T-cell (primary cell): ENCODE results near the gene AHSG. TPM values are rescaled to one million over a fixed set of nuclear protein-coding genes. Genes with fewer than 3 reads are reported as not detected.

ENCODE experiments used
- ATAC-seq, 4 experiments: fragments of 200-7000 bp in 3 of 4; fragments of 150-1000 bp in 1 of 4; cut with Tn5 transposase; replicated peaks in 1 of 4; 1 replicate in 3 of 4; 2 replicates in 1 of 4; pipeline ENCODE4 v1.10.0; 2021; ENCODE audit warnings: moderate library complexity in 3 of 4, mild to moderate bottlenecking in 2 of 4, moderate number of reproducible peaks in 1 of 4
- CTCF ChIA-PET, 2 donors: fragments of 300-600 bp; sonication (Branson Sonifier 250); formaldehyde crosslinking; loops; one replicate each; lab custom pipeline; 2022; ENCODE audit warnings: antibody characterized with exemption in 2 of 2; lab: Charles Lee
- POLR2A ChIA-PET, 2 donors: fragments of 300-600 bp; sonication (Branson Sonifier 250); formaldehyde crosslinking; loops; one replicate each; lab custom pipeline; 2022; ENCODE audit warnings: antibody characterized with exemption in 2 of 2; lab: Charles Lee
- DNase-seq, 35 experiments: peaks; one replicate each; pipeline versions ENCODE4 v3.0.0 to v3.0.0-alpha.2; 2013 to 2023
- H3K27ac ChIP-seq: one replicate; pipeline ENCODE4 v1.5.1; 2013; ENCODE audit warnings: low read length
- H3K27me3 ChIP-seq, 2 experiments: replicated peaks in 1 of 2; 1 replicate in 1 of 2; 2 replicates in 1 of 2; pipeline versions ENCODE4 v1.6.1 to v1.7.0; 2013; ENCODE audit warnings: low read length in 1 of 2, mixed read lengths in 1 of 2; ENCODE audit not compliant: control insufficient read depth in 2 of 2, insufficient read depth in 2 of 2; ENCODE audit errors: extremely low read depth in 1 of 2
- H3K36me3 ChIP-seq, 2 donors: 1 replicate in 1 of 2; 2 replicates in 1 of 2; pipeline versions ENCODE4 v1.6.1 to v1.7.0; 2013; ENCODE audit warnings: low read length in 1 of 2; ENCODE audit not compliant: control insufficient read depth in 2 of 2, insufficient read depth in 1 of 2; ENCODE audit errors: extremely low read depth in 1 of 2
- H3K4me1 ChIP-seq, 2 experiments: 1 replicate in 1 of 2; 2 replicates in 1 of 2; pipeline versions ENCODE4 v1.6.1 to v1.7.0; 2013; ENCODE audit warnings: low read length in 2 of 2, mixed read lengths in 1 of 2; ENCODE audit not compliant: insufficient read depth in 2 of 2, control insufficient read depth in 1 of 2; ENCODE audit errors: extremely low read depth in 1 of 2
- H3K4me3 ChIP-seq, 2 donors: 1 replicate in 1 of 2; 2 replicates in 1 of 2; pipeline versions ENCODE4 v1.5.1 to v1.7.0; 2013; ENCODE audit warnings: mild to moderate bottlenecking in 2 of 2, low read length in 1 of 2, moderate library complexity in 1 of 2; ENCODE audit not compliant: control insufficient read depth in 1 of 2; ENCODE audit errors: extremely low read depth in 1 of 2
- H3K9me3 ChIP-seq: 2 replicates; pipeline ENCODE4 v1.7.0; 2013
- H3K27ac Mint-ChIP-seq, 2 donors: one replicate each; pipeline ENCODE4 v1.8.0; 2020 to 2021; ENCODE audit warnings: mild to moderate bottlenecking in 2 of 2, mixed read lengths in 2 of 2
- H3K27me3 Mint-ChIP-seq, 2 donors: one replicate each; pipeline ENCODE4 v1.8.0; 2021 to 2022; ENCODE audit warnings: mixed read lengths in 2 of 2
- H3K36me3 Mint-ChIP-seq: one replicate; pipeline ENCODE4 v1.8.0; 2021; ENCODE audit warnings: mixed read lengths
- H3K4me1 Mint-ChIP-seq, 3 donors: one replicate each; pipeline ENCODE4 v1.8.0; 2020 to 2022; ENCODE audit warnings: mixed read lengths in 3 of 3, mild to moderate bottlenecking in 1 of 3
- H3K4me3 Mint-ChIP-seq, 3 donors: one replicate each; pipeline ENCODE4 v1.8.0; 2020 to 2022; ENCODE audit warnings: mild to moderate bottlenecking in 3 of 3, mixed read lengths in 3 of 3, moderate library complexity in 3 of 3
- H3K9me3 Mint-ChIP-seq, 3 donors: one replicate each; pipeline ENCODE4 v1.8.0; 2020 to 2022; ENCODE audit warnings: mixed read lengths in 3 of 3
- whole genome bisulfite sequencing: methylation state at CpG from one replicate; pipeline ENCODE4 v1.1.5; 2013; ENCODE audit warnings: missing lambda C conversion rate; ENCODE audit not compliant: insufficient coverage; 5-methylcytosine and 5-hydroxymethylcytosine counted together
- total RNA-seq, 35 experiments: library from RNA in 6 of 35; stranded (reverse) in 6 of 35; fragments of 120-200 nt in 1 of 35; gene quantifications; one replicate each; pipeline versions ENCODE4 v1.2.1 to v1.2.4 and lab custom pipeline; 2013 to 2026

AHSG gene
- total RNA-seq, 5 donors from 2014 or later (not counting 1 experiment from before 2014, with no cell fraction given), result 1.8 to 1.9 (median 1.9) TPM; not detected in 2

- Histone ChIP-seq H3K9me3 (no peaks in the 10 kb centered on the region), H3K4me1 (no peaks in the 10 kb centered on the region), H3K36me3 (no peaks in the 10 kb centered on the region), H3K4me3 (no peak within 1 kb of the TSS), H3K27ac (no peak within 1 kb of the TSS), H3K27me3 (peaks cover 0 to 10% of the 10 kb centered on the region in 2 experiments)
- no peaks in the 10 kb centered on the region for H3K9me3 Mint-ChIP-seq
- H3K27me3 Mint-ChIP-seq, result peaks cover 21 to 30% of the 10 kb centered on the region in 2 donors
- H3K4me3 Mint-ChIP-seq, result no peak within 1 kb of the TSS
- POLR2A ChIA-PET, result no interaction called here
- H3K27ac Mint-ChIP-seq, result no peak within 1 kb of the TSS
- 43% methylated on average over 1 of the region's 1 CpG for WGBS
- ATAC-seq, result no peak
- no peak for DNase-seq
- no peaks in the 10 kb centered on the region for H3K36me3 Mint-ChIP-seq
- H3K4me1 Mint-ChIP-seq, result no peaks in the 10 kb centered on the region
- CTCF ChIA-PET, result interaction anchor here in 1 of 2 donors (0.6 to 1.0 kb wide), 2 partner anchors 9 to 742 kb away, joined by 3 to 4 read pairs; no protein-coding TSS in a partner anchor
Measured at GRCh38 chr3:186639778-186640472, 27.1 kb downstream of the AHSG start, which contains the start of gene FETUB. Gene FETUB (plus strand): TSS chr3:186640399. CDS start chr3:186640461, 62 bp downstream.

DNA sequence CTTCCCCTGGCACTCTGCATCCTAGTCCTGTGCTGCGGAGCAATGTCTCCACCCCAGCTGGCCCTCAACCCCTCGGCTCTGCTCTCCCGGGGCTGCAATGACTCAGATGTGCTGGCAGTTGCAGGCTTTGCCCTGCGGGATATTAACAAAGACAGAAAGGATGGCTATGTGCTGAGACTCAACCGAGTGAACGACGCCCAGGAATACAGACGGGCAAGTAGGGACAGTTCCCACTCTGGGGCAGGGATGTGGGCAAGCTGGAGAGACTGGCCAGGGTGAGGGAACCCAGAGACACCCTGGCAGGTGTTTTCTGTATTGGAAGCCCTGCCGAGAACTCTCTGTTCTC lies 27.6 kb downstream of the AHSG start:
- no peak overlapping the region for H3K27ac Mint-ChIP-seq
- peaks cover 21 to 28% of the 10 kb centered on the region in 2 donors for H3K27me3 Mint-ChIP-seq
- WGBS, result 89% methylated on average over 9 of the region's 9 CpGs
- H3K36me3 Mint-ChIP-seq, result no peaks in the 10 kb centered on the region
- DNase-seq (no peak), ATAC-seq (no peak)
- Histone ChIP-seq H3K4me1 (no peaks in the 10 kb centered on the region), H3K9me3 (no peaks in the 10 kb centered on the region), H3K27me3 (peaks cover 0 to 10% of the 10 kb centered on the region in 2 experiments), H3K4me3 (no peak overlapping the region), H3K27ac (no peak overlapping the region), H3K36me3 (no peaks in the 10 kb centered on the region)
- no peaks in the 10 kb centered on the region for H3K9me3 Mint-ChIP-seq
- CTCF ChIA-PET, result no interaction called here
- H3K4me1 Mint-ChIP-seq, result no peaks in the 10 kb centered on the region
- POLR2A ChIA-PET, result no interaction called here
- H3K4me3 Mint-ChIP-seq, result no peak overlapping the region

- H3K36me3 ChIP-seq, result no peaks in the 10 kb centered on the region
- no peaks in the 10 kb centered on the region for H3K9me3 ChIP-seq
- Mint-ChIP-seq H3K36me3 (no peaks in the 10 kb centered on the region), H3K4me1 (no peaks in the 10 kb centered on the region), H3K27ac (no peak overlapping the region), H3K27me3 (peaks cover 21 to 28% of the 10 kb centered on the region in 2 donors), H3K4me3 (no peak overlapping the region), H3K9me3 (no peaks in the 10 kb centered on the region)
- H3K27me3 ChIP-seq, result peaks cover 0 to 10% of the 10 kb centered on the region in 2 experiments
- H3K27ac ChIP-seq, result no peak overlapping the region
- DNase-seq, result no peak
- ChIA-PET CTCF (no interaction called here), POLR2A (no interaction called here)
- no peaks in the 10 kb centered on the region for H3K4me1 ChIP-seq
- no peak overlapping the region for H3K4me3 ChIP-seq
- no peak for ATAC-seq
Measured at GRCh38 chr3:186640929-186641328, 28.1 kb downstream of the AHSG start.

- no peak overlapping the region for H3K27ac Mint-ChIP-seq
Measured at GRCh38 chr3:186642014-186642413, 29.2 kb downstream of the AHSG start.

GRCh38 chr3:186643493-186643892 lies 30.6 kb downstream of the AHSG start:
- Histone ChIP-seq H3K4me1 (no peaks in the 10 kb centered on the region), H3K4me3 (no peak overlapping the region), H3K9me3 (no peaks in the 10 kb centered on the region), H3K27ac (no peak overlapping the region), H3K27me3 (peaks cover 0 to 4% of the 10 kb centered on the region in 2 experiments), H3K36me3 (no peaks in the 10 kb centered on the region)
- ATAC-seq (no peak), DNase-seq (no peak)
- Mint-ChIP-seq H3K36me3 (no peaks in the 10 kb centered on the region), H3K27me3 (peaks cover 16 to 26% of the 10 kb centered on the region in 2 donors), H3K27ac (no peak overlapping the region), H3K4me1 (no peaks in the 10 kb centered on the region), H3K9me3 (no peaks in the 10 kb centered on the region), H3K4me3 (no peak overlapping the region)
- no CpG with 5 or more reads among the region's 1 CpG for WGBS
- POLR2A ChIA-PET, result interaction anchor here in 1 of 2 donors (0.9 kb wide), 1 partner anchor 136 kb away, joined by 3 read pairs; no protein-coding TSS in a partner anchor
- CTCF ChIA-PET, result interaction anchor here in 1 of 2 donors (0.6 kb wide), 2 partner anchors 468 to 506 kb away, joined by 7 to 10 read pairs; no protein-coding TSS in a partner anchor

More at GRCh38 chr3:186642014-186642413, 29.2 kb downstream of the AHSG start:
- peaks cover 0 to 10% of the 10 kb centered on the region in 2 experiments for H3K27me3 ChIP-seq
- DNase-seq, result no peak
- ChIA-PET POLR2A (no interaction called here), CTCF (no interaction called here)
- WGBS, result no CpG with 5 or more reads among the region's 3 CpGs
- H3K4me3 ChIP-seq, result no peak overlapping the region
- no peak overlapping the region for H3K27ac ChIP-seq
- no peaks in the 10 kb centered on the region for H3K9me3 ChIP-seq
- no peaks in the 10 kb centered on the region for H3K4me1 ChIP-seq
- Mint-ChIP-seq H3K4me1 (no peaks in the 10 kb centered on the region), H3K4me3 (no peak overlapping the region), H3K9me3 (no peaks in the 10 kb centered on the region), H3K36me3 (no peaks in the 10 kb centered on the region), H3K27me3 (peaks cover 22 to 28% of the 10 kb centered on the region in 2 donors)
- no peak for ATAC-seq
- no peaks in the 10 kb centered on the region for H3K36me3 ChIP-seq

DNA sequence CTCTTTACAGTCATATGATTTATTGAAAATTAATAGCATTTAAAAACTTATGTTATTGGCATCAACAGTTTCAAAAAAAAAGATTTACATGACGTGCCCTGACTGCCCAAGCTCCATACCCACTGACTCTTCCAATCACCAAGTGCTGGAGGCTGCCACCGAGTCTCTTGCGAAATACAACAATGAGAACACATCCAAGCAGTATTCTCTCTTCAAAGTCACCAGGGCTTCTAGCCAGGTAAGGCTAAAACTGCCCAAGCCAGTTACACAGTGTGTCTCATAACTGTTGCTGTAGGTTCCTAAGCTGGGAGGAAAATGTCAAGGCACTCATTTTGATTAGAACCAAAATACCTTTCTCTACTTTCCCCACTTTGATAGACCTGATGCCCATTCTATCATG lies 31.8 kb downstream of the AHSG start:
- 90% methylated on average over 3 of the region's 3 CpGs for WGBS
- Histone ChIP-seq H3K4me1 (no peaks in the 10 kb centered on the region), H3K36me3 (no peaks in the 10 kb centered on the region), H3K27ac (no peak overlapping the region), H3K9me3 (no peaks in the 10 kb centered on the region), H3K4me3 (no peak overlapping the region), H3K27me3 (peaks cover 0 to 7% of the 10 kb centered on the region in 2 experiments)
- Mint-ChIP-seq H3K9me3 (no peaks in the 10 kb centered on the region), H3K4me1 (no peaks in the 10 kb centered on the region), H3K36me3 (no peaks in the 10 kb centered on the region), H3K4me3 (no peak overlapping the region), H3K27me3 (peaks cover 13 to 20% of the 10 kb centered on the region in 2 donors), H3K27ac (no peak overlapping the region)
- POLR2A ChIA-PET, result no interaction called here
- DNase-seq, result no peak
- ATAC-seq, result no peak
- CTCF ChIA-PET, result no interaction called here
